H1 (cell line): Measurements from ENCODE around the gene MCM3AP. TPM values are rescaled to one million over a fixed set of nuclear protein-coding genes. Genes with fewer than 3 reads are reported as not detected.

Source experiments
- TEAD4 ChIP-seq: IDR thresholded peaks from 2 replicates; pipeline ENCODE4 v1.6.1; 2012; ENCODE audit warnings: low read depth, low read length, inconsistent platforms, mixed read lengths
- polyA plus RNA-seq, 7 experiments: library from polyadenylated mRNA; depleted of rRNA in 3 of 7; stranded (reverse) in 5 of 7; unstranded in 2 of 7; fragments of >200 nt in 5 of 7; fragments of 200-250 nt in 2 of 7; gene quantifications; 1 replicate in 5 of 7; 2 replicates in 1 of 7; 4 replicates in 1 of 7; pipeline versions ENCODE4 v1.2.1 to v1.2.3, GENCODE V29; 2011 to 2013; ENCODE audit warnings: missing spikeins in 2 of 7, mixed read lengths in 2 of 7
- total RNA-seq: library from RNA; stranded (reverse); fragmentation: NEBNext Ultra II Directional; extraction: Animal tissue kit (Norgen Biotek cat#: 25700); gene quantifications from 2 replicates; pipeline ENCODE4 v1.2.1, GENCODE V29; 2021

Gene MCM3AP
- total and polyA plus RNA-seq, 2 of the 8 experiments (the other 6 are each of a cell fraction or from before 2014, with no cell fraction given), result 37.2 to 119 TPM

DNA sequence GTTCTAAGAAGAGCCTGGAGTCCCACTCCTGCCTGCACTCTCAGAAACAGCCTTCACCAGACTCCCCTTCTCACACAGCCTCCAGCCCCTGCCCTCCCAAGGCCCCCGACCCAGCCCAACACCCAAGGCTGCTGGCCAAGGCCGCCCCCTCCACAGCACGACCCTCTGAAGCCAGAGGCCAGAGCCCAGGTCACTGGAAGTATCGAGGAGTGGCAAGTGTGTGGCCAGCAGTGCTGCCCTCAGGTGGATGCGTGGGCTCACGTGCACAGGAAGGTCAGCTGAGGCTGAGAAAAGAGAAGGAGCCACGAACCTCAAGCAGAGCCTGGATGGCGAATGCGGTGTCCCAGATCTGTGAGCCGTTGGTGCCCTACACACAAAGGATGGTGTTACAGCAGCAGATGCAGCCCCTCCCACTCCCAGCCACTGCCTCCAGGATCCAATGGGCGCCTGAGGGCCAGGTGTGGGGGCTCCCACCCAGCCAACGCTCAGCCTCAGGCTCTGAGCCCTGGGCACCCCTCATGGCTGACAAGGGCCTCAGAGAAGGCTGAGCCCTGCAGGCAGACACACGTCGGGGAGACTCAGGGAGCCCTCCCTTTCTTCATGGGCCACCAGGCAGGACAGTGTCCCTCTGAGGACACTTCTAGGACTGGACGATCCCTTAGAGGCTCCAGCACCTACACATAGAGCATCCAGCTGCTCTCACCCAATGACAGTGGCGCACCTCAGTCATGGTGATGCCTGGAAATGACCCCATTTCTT, 74.9 kb downstream of the MCM3AP start (continued):
- TF ChIP-seq TEAD4, result no peak
